ENCODE results near the gene RALGAPA2. TPM values are rescaled to one million over a fixed set of nuclear protein-coding genes. Genes with fewer than 3 reads are reported as not detected.

The RALGAPA2 gene
- total RNA-seq, 1 donor from 2014 or later, result 15.7 TPM

DNA sequence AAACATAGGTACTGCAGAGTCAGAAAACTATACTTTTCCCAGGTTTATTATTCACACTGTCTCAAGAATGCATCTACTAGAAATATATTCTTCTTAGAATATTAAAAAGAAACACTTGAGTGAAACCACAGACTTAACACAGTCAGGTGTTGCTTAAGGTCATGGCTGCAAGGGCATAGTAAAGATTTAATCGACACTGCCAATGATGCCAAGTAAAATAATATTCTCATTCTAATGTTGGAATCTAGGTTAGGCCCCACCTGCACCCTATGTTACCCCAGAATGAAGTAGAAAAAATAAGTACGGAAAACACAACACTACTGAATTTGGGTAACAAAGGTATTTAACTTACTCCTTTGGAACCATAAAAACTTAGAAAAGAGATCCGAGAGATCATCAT is 155.0 kb downstream of the RALGAPA2 start:
- peaks cover 12 to 21% (median 14%) of the 10 kb centered on the region in 3 donors for H3K36me3 ChIP-seq (ENCODE audit: control insufficient read depth in 3 of 3, insufficient read depth in 3 of 3, low read length in 3 of 3)
- H3K4me3 ChIP-seq (ENCODE audit: low read length in 3 of 3), result no peak overlapping the region
- H3K27me3 ChIP-seq (ENCODE audit: control insufficient read depth in 3 of 3, insufficient read depth in 3 of 3, low read length in 3 of 3), result no peaks in the 10 kb centered on the region
- no peak overlapping the region for H3K9ac ChIP-seq (ENCODE audit: low read depth in 1 of 3, low read length in 3 of 3)
- no peak overlapping the region for H3K27ac ChIP-seq (ENCODE audit: low read depth, low read length)
- H3K4me1 ChIP-seq (ENCODE audit: control insufficient read depth in 3 of 3, insufficient read depth in 3 of 3, low read length in 3 of 3), result no peaks in the 10 kb centered on the region
- H3K9me3 ChIP-seq (ENCODE audit: control insufficient read depth in 3 of 3, low read length in 3 of 3), result no peaks in the 10 kb centered on the region

GRCh38 chr20:20555838-20556237 is 156.6 kb downstream of the RALGAPA2 start:
- H3K27ac ChIP-seq (ENCODE audit: low read depth, low read length), result no peak overlapping the region

GRCh38 chr20:20554951-20555350 is 157.5 kb downstream of the RALGAPA2 start:
- no peak overlapping the region for H3K4me3 ChIP-seq (ENCODE audit: low read length in 3 of 3)
- no peaks in the 10 kb centered on the region for H3K9me3 ChIP-seq (ENCODE audit: control insufficient read depth in 3 of 3, low read length in 3 of 3)
- H3K27ac ChIP-seq (ENCODE audit: low read depth, low read length), result no peak overlapping the region
- H3K9ac ChIP-seq (ENCODE audit: low read depth in 1 of 3, low read length in 3 of 3), result no peak overlapping the region
- H3K27me3 ChIP-seq (ENCODE audit: control insufficient read depth in 3 of 3, insufficient read depth in 3 of 3, low read length in 3 of 3), result no peaks in the 10 kb centered on the region
- peaks cover 7 to 12% (median 11%) of the 10 kb centered on the region in 3 donors for H3K36me3 ChIP-seq (ENCODE audit: control insufficient read depth in 3 of 3, insufficient read depth in 3 of 3, low read length in 3 of 3)
- no peaks in the 10 kb centered on the region for H3K4me1 ChIP-seq (ENCODE audit: control insufficient read depth in 3 of 3, insufficient read depth in 3 of 3, low read length in 3 of 3)

More at GRCh38 chr20:20555838-20556237, 156.6 kb downstream of the RALGAPA2 start:
- no peaks in the 10 kb centered on the region for H3K27me3 ChIP-seq (ENCODE audit: control insufficient read depth in 3 of 3, insufficient read depth in 3 of 3, low read length in 3 of 3)
- H3K9ac ChIP-seq (ENCODE audit: low read depth in 1 of 3, low read length in 3 of 3), result no peak overlapping the region
- H3K4me1 ChIP-seq (ENCODE audit: control insufficient read depth in 3 of 3, insufficient read depth in 3 of 3, low read length in 3 of 3), result no peaks in the 10 kb centered on the region
- no peak overlapping the region for H3K4me3 ChIP-seq (ENCODE audit: low read length in 3 of 3)
- peaks cover 9 to 14% (median 14%) of the 10 kb centered on the region in 3 donors for H3K36me3 ChIP-seq (ENCODE audit: control insufficient read depth in 3 of 3, insufficient read depth in 3 of 3, low read length in 3 of 3)
- no peaks in the 10 kb centered on the region for H3K9me3 ChIP-seq (ENCODE audit: control insufficient read depth in 3 of 3, low read length in 3 of 3)

GRCh38 chr20:20553541-20553940 is 158.9 kb downstream of the RALGAPA2 start:
- no peak overlapping the region for H3K27ac ChIP-seq (ENCODE audit: low read depth, low read length)
- H3K4me3 ChIP-seq (ENCODE audit: low read length in 3 of 3), result no peak overlapping the region
- no peak overlapping the region for H3K9ac ChIP-seq (ENCODE audit: low read depth in 1 of 3, low read length in 3 of 3)
- H3K27me3 ChIP-seq (ENCODE audit: control insufficient read depth in 3 of 3, insufficient read depth in 3 of 3, low read length in 3 of 3), result no peaks in the 10 kb centered on the region
- H3K4me1 ChIP-seq (ENCODE audit: control insufficient read depth in 3 of 3, insufficient read depth in 3 of 3, low read length in 3 of 3), result no peaks in the 10 kb centered on the region
- H3K36me3 ChIP-seq (ENCODE audit: control insufficient read depth in 3 of 3, insufficient read depth in 3 of 3, low read length in 3 of 3), result peaks cover 6 to 11% (median 7%) of the 10 kb centered on the region in 3 donors
- H3K9me3 ChIP-seq (ENCODE audit: control insufficient read depth in 3 of 3, low read length in 3 of 3), result no peaks in the 10 kb centered on the region

GRCh38 chr20:20552076-20552475 is 160.4 kb downstream of the RALGAPA2 start:
- H3K36me3 ChIP-seq (ENCODE audit: control insufficient read depth in 3 of 3, insufficient read depth in 3 of 3, low read length in 3 of 3), result peaks cover 6 to 19% (median 13%) of the 10 kb centered on the region in 3 donors
- H3K27ac ChIP-seq (ENCODE audit: low read depth, low read length), result no peak overlapping the region
- H3K27me3 ChIP-seq (ENCODE audit: control insufficient read depth in 3 of 3, insufficient read depth in 3 of 3, low read length in 3 of 3), result no peaks in the 10 kb centered on the region
- H3K4me3 ChIP-seq (ENCODE audit: low read length in 3 of 3), result no peak overlapping the region
- H3K4me1 ChIP-seq (ENCODE audit: control insufficient read depth in 3 of 3, insufficient read depth in 3 of 3, low read length in 3 of 3), result peaks cover 0 to 5% (median 0%) of the 10 kb centered on the region in 3 donors
- H3K9me3 ChIP-seq (ENCODE audit: control insufficient read depth in 3 of 3, low read length in 3 of 3), result no peaks in the 10 kb centered on the region
- H3K9ac ChIP-seq (ENCODE audit: low read depth in 1 of 3, low read length in 3 of 3), result no peak overlapping the region

- peaks cover 0 to 7% (median 0%) of the 10 kb centered on the region in 3 donors for H3K4me1 ChIP-seq (ENCODE audit: control insufficient read depth in 3 of 3, insufficient read depth in 3 of 3, low read length in 3 of 3)
- H3K4me3 ChIP-seq (ENCODE audit: low read length in 3 of 3), result no peak overlapping the region
- peaks cover 5 to 20% (median 11%) of the 10 kb centered on the region in 3 donors for H3K36me3 ChIP-seq (ENCODE audit: control insufficient read depth in 3 of 3, insufficient read depth in 3 of 3, low read length in 3 of 3)
- no peak overlapping the region for H3K9ac ChIP-seq (ENCODE audit: low read depth in 1 of 3, low read length in 3 of 3)
- H3K27ac ChIP-seq (ENCODE audit: low read depth, low read length), result no peak overlapping the region
- H3K9me3 ChIP-seq (ENCODE audit: control insufficient read depth in 3 of 3, low read length in 3 of 3), result no peaks in the 10 kb centered on the region
- no peaks in the 10 kb centered on the region for H3K27me3 ChIP-seq (ENCODE audit: control insufficient read depth in 3 of 3, insufficient read depth in 3 of 3, low read length in 3 of 3)
These were observed 161.0 kb downstream of the RALGAPA2 start for GRCh38 chr20:20551409-20551808.

- peaks cover 0 to 7% (median 0%) of the 10 kb centered on the region in 3 donors for H3K4me1 ChIP-seq (ENCODE audit: control insufficient read depth in 3 of 3, insufficient read depth in 3 of 3, low read length in 3 of 3)
These were observed 162.7 kb downstream of the RALGAPA2 start for GRCh38 chr20:20549704-20550103.

GRCh38 chr20:20549267-20549612 is 163.2 kb downstream of the RALGAPA2 start:
- H3K27me3 ChIP-seq (ENCODE audit: control insufficient read depth in 3 of 3, insufficient read depth in 3 of 3, low read length in 3 of 3), result no peaks in the 10 kb centered on the region
- H3K9me3 ChIP-seq (ENCODE audit: control insufficient read depth in 3 of 3, low read length in 3 of 3), result no peaks in the 10 kb centered on the region
- no peak overlapping the region for H3K27ac ChIP-seq (ENCODE audit: low read depth, low read length)
- no peak overlapping the region for H3K4me3 ChIP-seq (ENCODE audit: low read length in 3 of 3)
- H3K9ac ChIP-seq (ENCODE audit: low read depth in 1 of 3, low read length in 3 of 3), result no peak overlapping the region
- H3K4me1 ChIP-seq (ENCODE audit: control insufficient read depth in 3 of 3, insufficient read depth in 3 of 3, low read length in 3 of 3), result peaks cover 0 to 7% (median 0%) of the 10 kb centered on the region in 3 donors
- H3K36me3 ChIP-seq (ENCODE audit: control insufficient read depth in 3 of 3, insufficient read depth in 3 of 3, low read length in 3 of 3), result peaks cover 0 to 17% (median 6%) of the 10 kb centered on the region in 3 donors

More at GRCh38 chr20:20549704-20550103, 162.7 kb downstream of the RALGAPA2 start:
- H3K36me3 ChIP-seq (ENCODE audit: control insufficient read depth in 3 of 3, insufficient read depth in 3 of 3, low read length in 3 of 3), result peaks cover 0 to 17% (median 6%) of the 10 kb centered on the region in 3 donors
- no peak overlapping the region for H3K9ac ChIP-seq (ENCODE audit: low read depth in 1 of 3, low read length in 3 of 3)
- no peaks in the 10 kb centered on the region for H3K27me3 ChIP-seq (ENCODE audit: control insufficient read depth in 3 of 3, insufficient read depth in 3 of 3, low read length in 3 of 3)
- no peak overlapping the region for H3K27ac ChIP-seq (ENCODE audit: low read depth, low read length)
- H3K9me3 ChIP-seq (ENCODE audit: control insufficient read depth in 3 of 3, low read length in 3 of 3), result no peaks in the 10 kb centered on the region
- H3K4me3 ChIP-seq (ENCODE audit: low read length in 3 of 3), result no peak overlapping the region

GRCh38 chr20:20548527-20549266 is 163.7 kb downstream of the RALGAPA2 start:
- H3K27ac ChIP-seq (ENCODE audit: low read depth, low read length), result no peak overlapping the region

DNA sequence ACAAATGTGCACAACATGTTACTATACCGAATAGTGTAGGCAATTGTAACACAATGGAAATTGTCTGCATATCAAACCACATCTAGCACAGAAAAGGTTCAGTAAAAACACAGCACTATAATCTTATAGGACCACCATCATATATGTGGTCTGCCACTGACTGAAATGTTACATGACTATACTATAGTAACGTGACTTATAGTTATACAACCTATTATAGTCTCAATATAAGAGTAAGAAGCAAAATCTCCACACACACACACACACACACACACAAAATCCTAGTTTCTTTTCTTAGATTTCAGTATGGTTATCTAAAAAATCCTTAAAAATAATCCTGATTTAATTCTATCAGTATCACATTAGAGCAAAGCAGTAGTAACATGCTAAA is 164.6 kb downstream of the RALGAPA2 start:
- Histone ChIP-seq H3K4me3 (ENCODE audit: low read length in 3 of 3) (no peak overlapping the region), H3K4me1 (ENCODE audit: control insufficient read depth in 3 of 3, insufficient read depth in 3 of 3, low read length in 3 of 3) (peaks cover 0 to 7% (median 0%) of the 10 kb centered on the region in 3 donors), H3K9ac (ENCODE audit: low read depth in 1 of 3, low read length in 3 of 3) (no peak overlapping the region), H3K9me3 (ENCODE audit: control insufficient read depth in 3 of 3, low read length in 3 of 3) (no peaks in the 10 kb centered on the region), H3K36me3 (ENCODE audit: control insufficient read depth in 3 of 3, insufficient read depth in 3 of 3, low read length in 3 of 3) (peaks cover 0 to 17% (median 6%) of the 10 kb centered on the region in 3 donors), H3K27me3 (ENCODE audit: control insufficient read depth in 3 of 3, insufficient read depth in 3 of 3, low read length in 3 of 3) (no peaks in the 10 kb centered on the region), H3K27ac (ENCODE audit: low read depth, low read length) (no peak overlapping the region)

More at GRCh38 chr20:20548527-20549266, 163.7 kb downstream of the RALGAPA2 start:
- Histone ChIP-seq H3K27me3 (ENCODE audit: control insufficient read depth in 3 of 3, insufficient read depth in 3 of 3, low read length in 3 of 3) (no peaks in the 10 kb centered on the region), H3K36me3 (ENCODE audit: control insufficient read depth in 3 of 3, insufficient read depth in 3 of 3, low read length in 3 of 3) (peaks cover 0 to 17% (median 6%) of the 10 kb centered on the region in 3 donors), H3K4me1 (ENCODE audit: control insufficient read depth in 3 of 3, insufficient read depth in 3 of 3, low read length in 3 of 3) (peaks cover 0 to 7% (median 0%) of the 10 kb centered on the region in 3 donors), H3K9ac (ENCODE audit: low read depth in 1 of 3, low read length in 3 of 3) (no peak overlapping the region), H3K4me3 (ENCODE audit: low read length in 3 of 3) (no peak overlapping the region), H3K9me3 (ENCODE audit: control insufficient read depth in 3 of 3, low read length in 3 of 3) (no peaks in the 10 kb centered on the region)

Measured in skeletal muscle tissue (tissue), 4 donors.